Mucosa of descending colon (tissue), 3 donors: ENCODE data around the gene PLSCR3. TPM values are rescaled to one million over a fixed set of nuclear protein-coding genes. Genes with fewer than 3 reads are reported as not detected.

Source experiments
- ATAC-seq: fragments of 200-7000 bp; cut with Tn5 transposase; one replicate; pipeline ENCODE4 v1.9.1; 2020; ENCODE audit warnings: mild to moderate bottlenecking, moderate library complexity
- DNase-seq, 3 donors: peaks; one replicate each; pipeline ENCODE4 v3.0.0-alpha.2; 2020
- H3K36me3 ChIP-seq: fragments of 200-600 bp; one replicate; pipeline ENCODE4 v1.8.0; 2021; ENCODE audit warnings: low read depth, mild to moderate bottlenecking
- H3K4me1 ChIP-seq: fragments of 200-600 bp; one replicate; pipeline ENCODE4 v1.8.0; 2021; ENCODE audit warnings: low read depth, mild to moderate bottlenecking
- H3K4me3 ChIP-seq: fragments of 200-600 bp; one replicate; pipeline ENCODE4 v1.8.0; 2021; ENCODE audit warnings: mild to moderate bottlenecking
- H3K9me3 ChIP-seq: fragments of 200-600 bp; one replicate; pipeline ENCODE4 v1.8.0; 2021; ENCODE audit warnings: mild to moderate bottlenecking
- intact Hi-C, 2 donors: fragments of 100-400 bp; cut with DNase I in 1 of 2; cut with micrococcal nuclease in 1 of 2; formaldehyde crosslinking; loops; one replicate each; pipeline versions ENCODE4 v1.11.0 to v1.11.1; 2022; cut with DNase I, micrococcal nuclease
- total RNA-seq, 3 donors: library from RNA; stranded (reverse); fragmentation: NEBNext Ultra II Directional in 2 of 3; extraction: Animal tissue kit (Norgen Biotek cat#: 25700) in 2 of 3; gene quantifications; one replicate each; pipeline versions ENCODE4 v1.2.1 to v1.2.4, GENCODE V29; 2021 to 2023
- TF ChIP-seq, protein P1 (sequence below): fragments of 200-600 bp; IDR thresholded peaks from one replicate; pipeline ENCODE4 v1.8.0; 2022; ENCODE audit warnings: antibody characterized with exemption, mild to moderate bottlenecking
- donor health status: DM: no; HTN: no; CAD: no; lungs with moderate emphysema.
- donor health status: DM: no; HTN: no; CAD: no.
- donor health status: DM: no; HTN: yes; CAD: no.

PLSCR3 gene
- total RNA-seq, 3 donors from 2014 or later: 5.5 to 21.6 (median 16.4) TPM

DNA sequence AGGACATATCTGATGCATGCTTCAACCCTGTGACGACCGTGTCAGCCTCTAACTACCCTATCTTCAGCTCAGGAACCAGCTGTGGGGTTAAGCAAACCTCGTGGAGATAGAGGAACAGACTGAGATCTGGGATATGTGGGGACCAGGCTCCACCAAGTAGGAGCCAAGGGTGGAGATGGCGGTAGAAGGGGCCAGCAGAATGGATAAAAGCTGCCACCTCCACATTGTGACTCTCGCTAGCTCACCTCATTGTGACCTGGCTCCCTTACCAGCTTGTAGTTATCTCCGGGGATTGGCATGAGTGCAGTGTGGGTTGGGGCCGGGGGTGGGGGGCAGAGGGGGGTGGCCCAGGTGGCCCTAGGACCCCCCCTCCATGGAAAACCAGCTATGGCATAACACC is 31.0 kb upstream of the PLSCR3 start, which contains the start of gene SPEM2:
Gene SPEM2, plus strand, starts transcription at position 301 of the 400 bp plus-strand sequence. Its CDS starts 73 bp downstream, at position 374.
- TF ChIP-seq, protein P1, sequence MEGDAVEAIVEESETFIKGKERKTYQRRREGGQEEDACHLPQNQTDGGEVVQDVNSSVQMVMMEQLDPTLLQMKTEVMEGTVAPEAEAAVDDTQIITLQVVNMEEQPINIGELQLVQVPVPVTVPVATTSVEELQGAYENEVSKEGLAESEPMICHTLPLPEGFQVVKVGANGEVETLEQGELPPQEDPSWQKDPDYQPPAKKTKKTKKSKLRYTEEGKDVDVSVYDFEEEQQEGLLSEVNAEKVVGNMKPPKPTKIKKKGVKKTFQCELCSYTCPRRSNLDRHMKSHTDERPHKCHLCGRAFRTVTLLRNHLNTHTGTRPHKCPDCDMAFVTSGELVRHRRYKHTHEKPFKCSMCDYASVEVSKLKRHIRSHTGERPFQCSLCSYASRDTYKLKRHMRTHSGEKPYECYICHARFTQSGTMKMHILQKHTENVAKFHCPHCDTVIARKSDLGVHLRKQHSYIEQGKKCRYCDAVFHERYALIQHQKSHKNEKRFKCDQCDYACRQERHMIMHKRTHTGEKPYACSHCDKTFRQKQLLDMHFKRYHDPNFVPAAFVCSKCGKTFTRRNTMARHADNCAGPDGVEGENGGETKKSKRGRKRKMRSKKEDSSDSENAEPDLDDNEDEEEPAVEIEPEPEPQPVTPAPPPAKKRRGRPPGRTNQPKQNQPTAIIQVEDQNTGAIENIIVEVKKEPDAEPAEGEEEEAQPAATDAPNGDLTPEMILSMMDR: no peak
- no peak for DNase-seq
- no peak for ATAC-seq
- intact Hi-C loops: no loop called here
- Histone ChIP-seq H3K36me3 (no peaks in the 10 kb centered on the region), H3K4me1 (no peaks in the 10 kb centered on the region), H3K4me3 (no peak within 1 kb of the TSS), H3K9me3 (no peaks in the 10 kb centered on the region)

DNA sequence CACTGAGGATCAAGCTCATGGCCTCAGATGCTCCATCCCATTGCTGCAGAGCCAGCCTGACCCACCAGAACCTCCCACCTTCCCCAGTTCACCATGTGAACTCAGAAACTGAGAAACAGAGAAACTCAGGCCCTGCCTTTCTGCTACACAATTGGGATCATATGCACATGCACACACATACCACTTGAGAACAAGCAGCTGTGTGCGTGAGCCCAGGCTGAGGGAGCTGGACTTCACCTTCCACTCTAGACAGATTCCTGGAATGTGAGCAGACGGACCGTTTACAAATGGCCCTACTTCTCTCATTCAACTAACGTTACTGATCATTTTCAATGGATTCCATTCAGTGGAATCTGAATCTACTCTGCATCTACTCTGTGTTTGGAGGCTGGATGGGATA is 29.4 kb upstream of the PLSCR3 start:
- DNase-seq: no peak
- no peak for ATAC-seq
- no peaks in the 10 kb centered on the region for H3K4me1 ChIP-seq
- intact Hi-C loops: no loop called here
- TF ChIP-seq, protein P1: no peak
- no peaks in the 10 kb centered on the region for H3K36me3 ChIP-seq
- H3K4me3 ChIP-seq: no peak overlapping the region
- H3K9me3 ChIP-seq: no peaks in the 10 kb centered on the region

DNA sequence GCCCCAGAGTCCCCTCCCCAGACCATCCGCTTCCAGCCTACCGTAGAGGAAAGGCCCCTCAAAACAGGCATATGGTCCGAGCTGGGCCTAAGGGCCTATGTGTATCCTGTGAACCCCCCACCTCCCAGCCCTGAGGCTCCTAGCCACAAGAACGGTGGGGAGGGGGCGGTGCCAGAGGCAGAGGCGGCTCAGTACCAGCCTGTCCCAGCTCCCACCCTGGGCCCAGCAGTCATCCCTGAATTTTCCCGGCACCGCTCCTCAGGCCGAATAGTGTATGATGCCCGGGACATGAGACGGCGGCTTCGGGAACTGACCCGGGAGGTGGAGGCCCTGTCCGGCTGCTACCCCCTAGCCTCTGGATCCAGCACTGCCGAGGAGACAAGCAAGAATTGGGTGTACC is 26.9 kb upstream of the PLSCR3 start:
- intact Hi-C loops: no loop called here
- ATAC-seq (no peak), DNase-seq (no peak)
- Histone ChIP-seq H3K4me3 (no peak overlapping the region), H3K4me1 (no peaks in the 10 kb centered on the region), H3K9me3 (no peaks in the 10 kb centered on the region), H3K36me3 (no peaks in the 10 kb centered on the region)
- TF ChIP-seq, protein P1: no peak

DNA sequence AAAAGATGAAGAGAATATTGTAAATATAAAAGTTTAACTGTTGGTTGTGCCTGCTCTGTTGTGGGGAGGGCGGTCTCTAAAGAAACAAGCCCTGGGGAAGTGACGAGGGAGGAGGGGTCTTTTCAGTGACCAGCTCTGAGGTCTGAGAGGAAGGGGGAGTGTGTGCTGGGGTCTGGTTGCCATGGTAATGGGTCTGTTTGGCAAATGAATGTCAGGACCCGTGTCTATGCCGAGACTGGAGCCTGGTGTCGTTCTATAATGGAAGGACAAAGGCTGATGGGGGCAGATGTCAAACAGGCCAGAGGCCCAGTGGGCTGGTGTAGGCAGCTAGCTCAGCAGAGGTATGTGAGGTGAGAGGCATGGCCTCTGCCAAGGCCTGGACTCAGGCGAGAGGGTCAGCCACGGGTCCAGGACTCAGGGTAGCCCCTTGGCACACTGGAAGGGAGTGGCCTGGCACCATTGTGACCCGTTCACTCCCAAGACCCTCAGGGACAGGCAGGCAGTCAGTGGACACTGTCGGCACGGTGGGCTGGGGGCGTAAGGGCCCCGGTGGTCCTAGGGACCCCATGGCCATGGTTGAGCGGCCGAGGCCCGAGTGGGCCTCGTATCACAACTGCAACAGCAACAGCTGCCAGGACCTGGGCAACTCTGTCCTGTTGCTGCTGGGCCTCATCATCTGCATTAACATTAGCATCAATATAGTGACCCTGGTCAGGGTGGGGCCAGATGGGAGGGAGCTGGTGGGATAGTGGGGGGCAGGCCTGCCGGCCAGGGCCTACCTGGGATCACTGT is 25.7 kb upstream of the PLSCR3 start, which contains the start of gene SPEM1:
Gene SPEM1, plus strand, starts transcription at position 506 of the 792 bp plus-strand sequence. Its CDS starts 61 bp downstream, at position 567.
- TF ChIP-seq, protein P1: no peak
- Histone ChIP-seq H3K4me3 (no peak within 1 kb of the TSS), H3K4me1 (no peaks in the 10 kb centered on the region), H3K36me3 (no peaks in the 10 kb centered on the region), H3K9me3 (no peaks in the 10 kb centered on the region)
- ATAC-seq (no peak), DNase-seq (no peak)
- intact Hi-C loops: no loop called here

DNA sequence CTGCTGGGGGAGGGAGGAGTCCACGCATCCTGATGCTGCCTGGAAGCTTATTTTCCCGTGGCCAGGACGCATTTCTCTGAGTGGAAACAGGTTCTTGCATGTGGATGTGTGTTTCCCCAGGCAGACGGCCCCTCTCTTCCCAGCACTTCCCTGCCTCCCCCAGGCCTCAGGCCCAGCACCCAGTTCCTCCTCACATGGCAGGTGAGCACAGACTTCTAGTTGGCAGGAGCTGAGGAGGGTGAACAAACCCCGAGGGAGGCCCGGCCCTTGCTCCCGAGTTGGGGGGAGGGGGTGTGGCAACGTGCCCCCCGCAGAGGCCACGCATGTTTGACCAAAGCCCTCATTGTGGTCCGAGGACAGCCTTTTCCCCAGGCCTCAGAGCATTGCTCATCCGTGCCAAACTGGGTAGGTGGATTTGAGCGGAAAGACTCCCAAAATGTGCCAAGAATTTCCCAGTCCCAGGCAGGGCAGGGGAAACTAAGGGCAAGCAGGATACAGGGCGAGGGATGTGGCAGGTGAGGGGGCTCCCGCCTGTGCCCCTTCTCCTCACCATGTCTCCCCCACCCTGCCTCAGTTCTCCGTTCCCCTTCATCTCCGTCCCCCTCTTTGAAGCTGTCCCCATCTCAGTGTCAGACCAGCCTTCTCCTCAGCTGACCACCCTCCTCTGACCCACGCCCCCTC is 24.3 kb upstream of the PLSCR3 start:
- intact Hi-C loops: no loop called here
- no peaks in the 10 kb centered on the region for H3K36me3 ChIP-seq
- DNase-seq: no peak
- ATAC-seq: no peak
- no peak overlapping the region for H3K4me3 ChIP-seq
- H3K9me3 ChIP-seq: no peaks in the 10 kb centered on the region
- TF ChIP-seq, protein P1: no peak
- no peaks in the 10 kb centered on the region for H3K4me1 ChIP-seq
